Activated T-cell treated with anti-CD3 and anti-CD28 coated beads, Interleukin-2, amount 50 U/mL, for 4 hours (primary cell): ENCODE measurements around the gene VPS16. TPM values are rescaled to one million over a fixed set of nuclear protein-coding genes. Genes with fewer than 3 reads are reported as not detected.

Experiments
- ATAC-seq, 2 donors: fragments of 200-7000 bp; cut with Tn5 transposase; one replicate each; pipeline ENCODE4 v1.10.0; 2021
- DNase-seq: peaks from one replicate; pipeline ENCODE4 v3.0.0-alpha.2; 2020
- H3K27me3 Mint-ChIP-seq: one replicate; pipeline ENCODE4 v1.8.0; 2021; ENCODE audit warnings: low read depth, mixed read lengths
- H3K36me3 Mint-ChIP-seq: one replicate; pipeline ENCODE4 v1.8.0; 2022; ENCODE audit warnings: mixed read lengths; ENCODE audit not compliant: insufficient read depth
- H3K4me1 Mint-ChIP-seq: one replicate; pipeline ENCODE4 v1.8.0; 2021; ENCODE audit warnings: low read depth, mixed read lengths
- H3K4me3 Mint-ChIP-seq: one replicate; pipeline ENCODE4 v1.8.0; 2021; ENCODE audit warnings: mild to moderate bottlenecking, moderate library complexity, mixed read lengths
- H3K9me3 Mint-ChIP-seq: one replicate; pipeline ENCODE4 v1.8.0; 2021; ENCODE audit warnings: mixed read lengths
- total RNA-seq, 3 donors: library from RNA; stranded (reverse); gene quantifications; one replicate each; pipeline ENCODE4 v1.2.1, GENCODE V29; 2021

Gene VPS16
- total RNA-seq = 10 to 100 TPM; 39.9 to 42.4 (median 41.6) TPM

GRCh38 chr20:2840138-2840966 lies at the start of gene VPS16, which contains the start of gene PCED1A:
TSS of gene VPS16 (plus strand) at chr20:2840745. CDS start at chr20:2840775, 30 bp downstream.
TSS of gene PCED1A (minus strand) at chr20:2840655. CDS start at chr20:2839912, 743 bp downstream.
- DNase-seq = peak; percentile 85
- no peaks in the 10 kb centered on the region for H3K27me3 Mint-ChIP-seq
- peaks cover 31% of the 10 kb centered on the region for H3K4me1 Mint-ChIP-seq
- H3K4me3 Mint-ChIP-seq = peak within 1 kb of the TSS; percentile 82
- no peaks in the 10 kb centered on the region for H3K9me3 Mint-ChIP-seq
- H3K36me3 Mint-ChIP-seq = peaks cover 12% of the 10 kb centered on the region
- ATAC-seq = peak; percentile 98

DNA sequence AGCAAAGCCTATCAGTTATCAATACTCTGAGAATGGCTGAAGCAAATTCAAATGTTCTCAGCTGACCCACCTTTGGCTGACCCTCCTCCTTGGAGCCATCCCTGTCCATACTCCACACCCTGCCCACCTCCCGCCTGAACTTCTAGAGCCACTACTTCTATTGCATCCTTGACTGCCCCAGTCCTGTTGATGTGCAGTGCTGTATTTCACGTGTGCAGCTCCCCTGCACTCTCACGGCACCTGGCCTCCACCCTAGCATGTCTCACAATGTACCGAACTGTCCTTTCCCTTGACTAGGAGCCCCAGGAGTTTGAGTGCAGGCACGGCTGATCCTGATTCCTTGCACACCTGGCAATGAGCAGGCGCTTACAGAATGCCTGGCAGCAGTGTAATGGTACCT lies 47.1 kb upstream of the VPS16 start:
- no peak for ATAC-seq
- Mint-ChIP-seq H3K4me1 (no peaks in the 10 kb centered on the region), H3K4me3 (no peak overlapping the region), H3K9me3 (no peaks in the 10 kb centered on the region), H3K27me3 (peaks cover 45% of the 10 kb centered on the region), H3K36me3 (no peaks in the 10 kb centered on the region)
- DNase-seq = no peak

GRCh38 chr20:2794202-2794748 lies 46.3 kb upstream of the VPS16 start:
- H3K27me3 Mint-ChIP-seq = peaks cover 49% of the 10 kb centered on the region
- no peaks in the 10 kb centered on the region for H3K36me3 Mint-ChIP-seq
- peaks cover 4% of the 10 kb centered on the region for H3K4me1 Mint-ChIP-seq
- no peak overlapping the region for H3K4me3 Mint-ChIP-seq
- no peak for DNase-seq
- no peak for ATAC-seq
- no peaks in the 10 kb centered on the region for H3K9me3 Mint-ChIP-seq

GRCh38 chr20:2794866-2795447 lies 45.6 kb upstream of the VPS16 start:
- peaks cover 56% of the 10 kb centered on the region for H3K27me3 Mint-ChIP-seq
- ATAC-seq (no peak), DNase-seq (no peak)
- H3K36me3 Mint-ChIP-seq = no peaks in the 10 kb centered on the region
- H3K9me3 Mint-ChIP-seq = no peaks in the 10 kb centered on the region
- no peak overlapping the region for H3K4me3 Mint-ChIP-seq
- H3K4me1 Mint-ChIP-seq = peaks cover 11% of the 10 kb centered on the region

GRCh38 chr20:2795451-2795850 lies 45.1 kb upstream of the VPS16 start:
- Mint-ChIP-seq H3K4me3 (no peak overlapping the region), H3K4me1 (peaks cover 13% of the 10 kb centered on the region), H3K27me3 (peaks cover 56% of the 10 kb centered on the region), H3K9me3 (no peaks in the 10 kb centered on the region), H3K36me3 (no peaks in the 10 kb centered on the region)
- DNase-seq = no peak
- ATAC-seq = no peak

DNA sequence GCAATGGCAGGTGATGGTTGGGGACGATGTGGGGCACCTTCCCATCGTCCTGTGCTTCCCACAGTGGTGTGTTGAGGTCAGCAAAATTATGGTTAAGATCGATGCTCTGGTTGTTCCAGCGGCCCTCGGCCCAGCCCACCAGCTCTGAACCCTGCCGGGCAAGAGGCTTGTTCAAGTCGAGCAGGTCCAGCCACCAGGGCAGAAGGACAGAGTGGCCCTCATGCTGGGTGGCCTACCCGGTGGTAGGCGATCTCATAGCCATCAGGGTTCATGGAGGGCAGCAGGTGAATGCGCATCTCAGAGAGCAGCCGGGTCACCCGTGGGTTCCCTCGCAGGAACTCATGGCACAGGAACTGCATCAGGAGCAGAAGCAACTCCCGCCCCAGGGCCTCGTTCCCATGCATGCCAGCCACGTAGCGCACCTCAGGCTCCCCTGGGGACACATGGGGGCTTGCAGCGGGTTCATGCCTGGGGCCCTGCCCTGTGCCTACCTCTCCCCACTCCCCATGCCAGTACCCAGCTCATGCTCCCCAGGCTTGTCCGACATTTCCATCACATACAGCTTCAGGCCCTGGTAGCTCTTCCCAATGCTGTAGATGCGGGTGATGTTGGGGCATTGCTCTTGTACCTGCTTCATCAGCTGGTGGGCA lies 44.4 kb upstream of the VPS16 start:
- DNase-seq = no peak
- no peak for ATAC-seq
- H3K4me3 Mint-ChIP-seq = no peak overlapping the region
- H3K4me1 Mint-ChIP-seq = peaks cover 19% of the 10 kb centered on the region
- no peaks in the 10 kb centered on the region for H3K36me3 Mint-ChIP-seq
- H3K27me3 Mint-ChIP-seq = peaks cover 59% of the 10 kb centered on the region
- H3K9me3 Mint-ChIP-seq = no peaks in the 10 kb centered on the region

- no peak for DNase-seq
Observed at GRCh38 chr20:2797136-2797983, 43.2 kb upstream of the VPS16 start.

GRCh38 chr20:2798095-2798805 lies 42.3 kb upstream of the VPS16 start:
- DNase-seq (no peak), ATAC-seq (no peak)
- Mint-ChIP-seq H3K4me3 (no peak overlapping the region), H3K9me3 (no peaks in the 10 kb centered on the region), H3K4me1 (peaks cover 22% of the 10 kb centered on the region), H3K36me3 (no peaks in the 10 kb centered on the region), H3K27me3 (peaks cover 67% of the 10 kb centered on the region)

More at GRCh38 chr20:2797136-2797983, 43.2 kb upstream of the VPS16 start:
- H3K4me3 Mint-ChIP-seq = no peak overlapping the region
- no peaks in the 10 kb centered on the region for H3K36me3 Mint-ChIP-seq
- no peaks in the 10 kb centered on the region for H3K9me3 Mint-ChIP-seq
- peaks cover 22% of the 10 kb centered on the region for H3K4me1 Mint-ChIP-seq
- H3K27me3 Mint-ChIP-seq = peaks cover 65% of the 10 kb centered on the region
- no peak for ATAC-seq

DNA sequence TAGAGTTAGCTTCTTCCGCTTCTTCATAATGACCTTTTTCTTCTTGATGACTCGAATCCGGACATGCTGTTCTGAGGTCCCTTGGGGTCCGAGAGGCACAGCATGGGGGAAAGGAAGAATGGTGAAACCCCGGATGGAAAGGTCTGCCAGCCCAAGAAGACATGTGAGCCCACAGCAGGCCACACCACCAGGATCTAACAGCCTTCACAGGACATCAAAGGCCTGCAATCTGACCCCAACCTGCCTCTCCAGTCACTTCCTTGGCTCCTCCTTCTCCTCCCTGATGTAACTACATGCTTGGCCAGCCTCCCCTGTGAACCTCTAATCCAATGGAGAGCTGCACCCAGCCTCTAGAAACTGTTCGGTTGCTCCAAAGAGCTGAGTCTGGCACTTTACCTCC lies 41.7 kb upstream of the VPS16 start:
- ATAC-seq (no peak), DNase-seq (no peak)
- H3K27me3 Mint-ChIP-seq = peaks cover 65% of the 10 kb centered on the region
- H3K36me3 Mint-ChIP-seq = no peaks in the 10 kb centered on the region
- no peaks in the 10 kb centered on the region for H3K9me3 Mint-ChIP-seq
- peaks cover 22% of the 10 kb centered on the region for H3K4me1 Mint-ChIP-seq
- peak overlapping the region; percentile 5 for H3K4me3 Mint-ChIP-seq

DNA sequence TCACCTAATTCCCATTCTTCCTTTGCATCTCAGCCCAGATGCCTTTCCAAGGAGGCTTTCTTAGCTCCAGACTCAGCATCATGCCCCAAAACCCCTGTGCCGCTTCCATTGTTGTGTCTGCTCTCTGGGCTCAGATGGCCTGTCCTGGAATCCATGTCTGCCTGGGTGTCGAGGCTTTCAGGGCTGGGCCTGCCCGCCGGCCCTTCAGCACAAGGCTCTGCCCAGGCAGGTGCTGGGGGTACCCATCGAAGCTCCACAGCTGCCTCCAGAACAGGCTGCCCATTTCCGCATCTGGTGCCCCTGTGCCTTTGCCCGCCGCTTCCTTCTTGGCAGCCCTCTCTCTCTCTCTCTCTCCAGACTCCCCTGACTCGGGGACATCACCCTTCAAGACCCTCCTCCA lies 41.3 kb upstream of the VPS16 start:
- H3K36me3 Mint-ChIP-seq = no peaks in the 10 kb centered on the region
- H3K4me3 Mint-ChIP-seq = peak overlapping the region; percentile 80
- no peaks in the 10 kb centered on the region for H3K9me3 Mint-ChIP-seq
- DNase-seq = no peak
- peak in 1 of 2 donors; percentile 9 for ATAC-seq
- H3K4me1 Mint-ChIP-seq = peaks cover 22% of the 10 kb centered on the region
- H3K27me3 Mint-ChIP-seq = peaks cover 65% of the 10 kb centered on the region

DNA sequence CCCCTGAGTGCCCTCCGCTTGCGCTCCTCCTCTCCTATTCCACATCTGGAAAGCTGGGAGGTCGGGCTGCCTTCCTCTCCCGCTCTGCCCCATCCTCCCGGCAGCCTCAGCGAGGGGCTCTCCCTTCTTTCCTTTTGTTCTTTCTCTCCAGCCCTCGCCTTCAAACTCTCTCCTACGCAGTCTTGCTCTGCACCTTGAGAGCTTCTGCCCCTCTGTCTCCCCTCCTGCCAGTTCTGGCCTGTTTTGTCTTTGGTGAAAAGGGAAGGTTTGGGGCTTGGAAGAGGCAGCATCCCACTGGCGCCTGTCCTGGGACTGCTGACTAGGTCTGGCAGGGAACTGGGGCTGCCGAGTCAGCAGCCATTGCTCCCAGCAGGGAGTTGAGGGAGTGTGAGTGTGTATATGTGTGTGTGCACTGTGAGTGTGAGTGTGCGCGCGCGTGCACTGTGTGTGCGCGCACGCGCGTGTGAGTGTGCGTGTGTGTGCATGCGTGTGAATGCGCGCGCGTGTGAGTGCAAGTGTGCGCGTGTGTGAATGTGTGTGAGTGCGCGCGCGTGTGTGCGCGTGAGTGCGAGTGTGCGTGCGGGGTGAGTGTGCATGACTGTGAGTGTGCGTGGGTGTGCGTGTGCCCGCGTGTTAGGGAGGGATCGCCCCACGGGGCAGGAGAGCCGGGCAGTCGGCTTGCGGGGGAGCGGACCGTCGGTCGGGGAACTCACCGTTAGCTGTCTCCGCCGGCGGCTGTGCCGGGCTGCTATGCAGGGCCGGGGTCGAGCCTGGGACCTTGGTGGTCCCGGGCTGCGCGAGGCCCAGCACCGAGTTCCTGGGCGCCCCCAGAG lies 40.6 kb upstream of the VPS16 start:
- no peaks in the 10 kb centered on the region for H3K36me3 Mint-ChIP-seq
- peaks cover 22% of the 10 kb centered on the region for H3K4me1 Mint-ChIP-seq
- ATAC-seq = peak; percentile 38 to 41
- H3K4me3 Mint-ChIP-seq = peak overlapping the region; percentile 80
- DNase-seq = no peak
- peaks cover 66% of the 10 kb centered on the region for H3K27me3 Mint-ChIP-seq
- no peaks in the 10 kb centered on the region for H3K9me3 Mint-ChIP-seq

GRCh38 chr20:2800521-2801285 lies 39.8 kb upstream of the VPS16 start, which contains the start of gene CPXM1:
TSS of gene CPXM1 (minus strand) at chr20:2800627. CDS start at chr20:2800572, 55 bp downstream.
- H3K27me3 Mint-ChIP-seq = peaks cover 71% of the 10 kb centered on the region
- ATAC-seq (peak; percentile 56 to 63), DNase-seq (no peak)
- no peaks in the 10 kb centered on the region for H3K36me3 Mint-ChIP-seq
- H3K4me3 Mint-ChIP-seq = peak within 1 kb of the TSS; percentile 80
- no peaks in the 10 kb centered on the region for H3K9me3 Mint-ChIP-seq
- H3K4me1 Mint-ChIP-seq = peaks cover 22% of the 10 kb centered on the region
